Measurements from ENCODE around the gene MIPOL1. TPM values are rescaled to one million over a fixed set of nuclear protein-coding genes. Genes with fewer than 3 reads are reported as not detected.

MIPOL1 gene
- total RNA-seq, 2 experiments from 2014 or later = not detected

DNA sequence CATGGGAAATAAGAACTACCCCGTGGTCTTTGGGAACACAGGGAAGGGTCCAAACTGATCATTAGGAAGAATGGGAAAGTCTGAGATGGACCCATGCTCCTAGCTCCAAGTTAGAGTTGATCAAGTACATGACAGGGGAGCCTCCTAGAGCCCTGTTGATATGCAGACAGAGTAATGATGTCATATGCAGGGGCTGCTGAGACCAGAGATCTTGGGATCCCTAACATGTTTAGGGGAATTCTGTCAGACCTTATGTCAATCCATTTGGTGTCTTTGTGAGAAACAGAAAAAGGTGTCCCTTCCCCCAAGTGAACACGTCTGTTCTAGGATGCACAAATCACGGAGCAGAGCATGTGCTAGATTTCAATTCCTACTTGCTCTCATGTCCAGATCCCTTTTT is 31.9 kb upstream of the MIPOL1 start:
- H3K4me3 ChIP-seq (ENCODE audit: low read depth, low read length, poor library complexity, severe bottlenecking) = no peak overlapping the region
- no peaks in the 10 kb centered on the region for H3K79me2 ChIP-seq (ENCODE audit: insufficient read depth, low read depth, low read length)
- DNase-seq (ENCODE audit: low spot score) = no peak
- no peaks in the 10 kb centered on the region for H3K4me1 ChIP-seq (ENCODE audit: insufficient read depth, low read length, poor library complexity, severe bottlenecking)
- no peak overlapping the region for H3K4me2 ChIP-seq (ENCODE audit: low read length)
- no peaks in the 10 kb centered on the region for H4K20me1 ChIP-seq (ENCODE audit: insufficient read depth, low read length)
- ChIA-PET CTCF (ENCODE audit: unreplicated experiment) (no interaction called here), POLR2A (no interaction called here)
- no peak overlapping the region for H2AFZ ChIP-seq (ENCODE audit: low read length)
- no peak overlapping the region for H3K27ac ChIP-seq (ENCODE audit: low read depth, low read length, poor library complexity, severe bottlenecking)
- H3K36me3 ChIP-seq (ENCODE audit: insufficient read depth, low read length) = no peaks in the 10 kb centered on the region
- no peaks in the 10 kb centered on the region for H3K9me2 ChIP-seq (ENCODE audit: insufficient read depth, low read length)
- TF ChIP-seq EZH2phosphoT487 (IDR thresholded peaks at IDR 0.05; ENCODE audit: borderline replicate concordance, low read depth, low read length) = no peak
- TF ChIP-seq, protein P1, sequence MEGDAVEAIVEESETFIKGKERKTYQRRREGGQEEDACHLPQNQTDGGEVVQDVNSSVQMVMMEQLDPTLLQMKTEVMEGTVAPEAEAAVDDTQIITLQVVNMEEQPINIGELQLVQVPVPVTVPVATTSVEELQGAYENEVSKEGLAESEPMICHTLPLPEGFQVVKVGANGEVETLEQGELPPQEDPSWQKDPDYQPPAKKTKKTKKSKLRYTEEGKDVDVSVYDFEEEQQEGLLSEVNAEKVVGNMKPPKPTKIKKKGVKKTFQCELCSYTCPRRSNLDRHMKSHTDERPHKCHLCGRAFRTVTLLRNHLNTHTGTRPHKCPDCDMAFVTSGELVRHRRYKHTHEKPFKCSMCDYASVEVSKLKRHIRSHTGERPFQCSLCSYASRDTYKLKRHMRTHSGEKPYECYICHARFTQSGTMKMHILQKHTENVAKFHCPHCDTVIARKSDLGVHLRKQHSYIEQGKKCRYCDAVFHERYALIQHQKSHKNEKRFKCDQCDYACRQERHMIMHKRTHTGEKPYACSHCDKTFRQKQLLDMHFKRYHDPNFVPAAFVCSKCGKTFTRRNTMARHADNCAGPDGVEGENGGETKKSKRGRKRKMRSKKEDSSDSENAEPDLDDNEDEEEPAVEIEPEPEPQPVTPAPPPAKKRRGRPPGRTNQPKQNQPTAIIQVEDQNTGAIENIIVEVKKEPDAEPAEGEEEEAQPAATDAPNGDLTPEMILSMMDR (conservative IDR thresholded peaks at IDR 0.05; ENCODE audit: low read length) = no peak
- BruUV-seq (replicated peaks) = no TSS peak
- no peaks in the 10 kb centered on the region for H3K9me3 ChIP-seq (ENCODE audit: low read length)
- intact Hi-C loops (cut with micrococcal nuclease; ENCODE audit: unreplicated experiment) = no loop called here

- Histone ChIP-seq H4K20me1 (ENCODE audit: insufficient read depth, low read length) (no peaks in the 10 kb centered on the region), H3K79me2 (ENCODE audit: insufficient read depth, low read depth, low read length) (no peaks in the 10 kb centered on the region), H3K36me3 (ENCODE audit: insufficient read depth, low read length) (no peaks in the 10 kb centered on the region), H3K4me3 (ENCODE audit: low read depth, low read length, poor library complexity, severe bottlenecking) (no peak overlapping the region), H2AFZ (ENCODE audit: low read length) (no peak overlapping the region), H3K27ac (ENCODE audit: low read depth, low read length, poor library complexity, severe bottlenecking) (no peak overlapping the region), H3K9me3 (ENCODE audit: low read length) (no peaks in the 10 kb centered on the region), H3K4me2 (ENCODE audit: low read length) (no peak overlapping the region), H3K4me1 (ENCODE audit: insufficient read depth, low read length, poor library complexity, severe bottlenecking) (no peaks in the 10 kb centered on the region), H3K9me2 (ENCODE audit: insufficient read depth, low read length) (no peaks in the 10 kb centered on the region)
- TF ChIP-seq, protein P1 (conservative IDR thresholded peaks at IDR 0.05; ENCODE audit: low read length) = no peak
- TF ChIP-seq EZH2phosphoT487 (IDR thresholded peaks at IDR 0.05; ENCODE audit: borderline replicate concordance, low read depth, low read length) = no peak
- no peak for DNase-seq (ENCODE audit: low spot score)
- intact Hi-C loops (cut with micrococcal nuclease; ENCODE audit: unreplicated experiment) = loop anchor here (2.0 kb wide), 1 partner anchor 27 kb away; no protein-coding TSS in a partner anchor
- ChIA-PET CTCF (ENCODE audit: unreplicated experiment) (no interaction called here), POLR2A (interaction anchor here (1.1 kb wide), 1 partner anchor 11 kb away, joined by 11 read pairs; no protein-coding TSS in a partner anchor)
- BruUV-seq (replicated peaks) = no TSS peak
Observed at GRCh38 chr14:37167151-37168047, 30.3 kb upstream of the MIPOL1 start.

- TF ChIP-seq EZH2phosphoT487 (IDR thresholded peaks at IDR 0.05; ENCODE audit: borderline replicate concordance, low read depth, low read length) = no peak
- TF ChIP-seq, protein P1 (conservative IDR thresholded peaks at IDR 0.05; ENCODE audit: low read length) = no peak
- H3K79me2 ChIP-seq (ENCODE audit: insufficient read depth, low read depth, low read length) = no peaks in the 10 kb centered on the region
- H3K9me2 ChIP-seq (ENCODE audit: insufficient read depth, low read length) = no peaks in the 10 kb centered on the region
- H2AFZ ChIP-seq (ENCODE audit: low read length) = no peak overlapping the region
- H3K9me3 ChIP-seq (ENCODE audit: low read length) = no peaks in the 10 kb centered on the region
- H4K20me1 ChIP-seq (ENCODE audit: insufficient read depth, low read length) = no peaks in the 10 kb centered on the region
- H3K4me3 ChIP-seq (ENCODE audit: low read depth, low read length, poor library complexity, severe bottlenecking) = no peak overlapping the region
- H3K4me2 ChIP-seq (ENCODE audit: low read length) = no peak overlapping the region
- ChIA-PET CTCF (ENCODE audit: unreplicated experiment) (no interaction called here), POLR2A (interaction anchor here (1.1 kb wide), 1 partner anchor 10 kb away, joined by 11 read pairs; no protein-coding TSS in a partner anchor)
- intact Hi-C loops (cut with micrococcal nuclease; ENCODE audit: unreplicated experiment) = loop anchor here (2.0 kb wide), 1 partner anchor 28 kb away; no protein-coding TSS in a partner anchor
- H3K27ac ChIP-seq (ENCODE audit: low read depth, low read length, poor library complexity, severe bottlenecking) = no peak overlapping the region
- no peak for DNase-seq (ENCODE audit: low spot score)
- H3K4me1 ChIP-seq (ENCODE audit: insufficient read depth, low read length, poor library complexity, severe bottlenecking) = no peaks in the 10 kb centered on the region
- no TSS peak for BruUV-seq (replicated peaks)
- H3K36me3 ChIP-seq (ENCODE audit: insufficient read depth, low read length) = no peaks in the 10 kb centered on the region
Observed at GRCh38 chr14:37168721-37169120, 29.0 kb upstream of the MIPOL1 start.
